Retinal pigment epithelial cell (primary cell): ENCODE data around the gene CELSR1.
A peak's percentile ranks its signal among the peaks of the same experiment; 100 is the strongest.

ENCODE experiments used
- DNase-seq: peaks from one replicate; pipeline ENCODE4 v3.0.0-alpha.2; 2010; ENCODE audit warnings: low read depth
- H3K4me3 ChIP-seq: 2 replicates; pipeline ENCODE4 v1.5.1; 2011; ENCODE audit warnings: mild to moderate bottlenecking, low read length, control low read depth, moderate library complexity
- CTCF ChIP-seq: conservative IDR thresholded peaks from 2 replicates; pipeline ENCODE4 v1.5.1; 2011; ENCODE audit warnings: low read depth, low read length, control low read depth, inconsistent platforms

CELSR1 gene

GRCh38 chr22:46532416-46532815, 5.0 kb downstream of the CELSR1 start:
- no peak for TF ChIP-seq CTCF
- H3K4me3 ChIP-seq: no peak overlapping the region
- DNase-seq: no peak

DNA sequence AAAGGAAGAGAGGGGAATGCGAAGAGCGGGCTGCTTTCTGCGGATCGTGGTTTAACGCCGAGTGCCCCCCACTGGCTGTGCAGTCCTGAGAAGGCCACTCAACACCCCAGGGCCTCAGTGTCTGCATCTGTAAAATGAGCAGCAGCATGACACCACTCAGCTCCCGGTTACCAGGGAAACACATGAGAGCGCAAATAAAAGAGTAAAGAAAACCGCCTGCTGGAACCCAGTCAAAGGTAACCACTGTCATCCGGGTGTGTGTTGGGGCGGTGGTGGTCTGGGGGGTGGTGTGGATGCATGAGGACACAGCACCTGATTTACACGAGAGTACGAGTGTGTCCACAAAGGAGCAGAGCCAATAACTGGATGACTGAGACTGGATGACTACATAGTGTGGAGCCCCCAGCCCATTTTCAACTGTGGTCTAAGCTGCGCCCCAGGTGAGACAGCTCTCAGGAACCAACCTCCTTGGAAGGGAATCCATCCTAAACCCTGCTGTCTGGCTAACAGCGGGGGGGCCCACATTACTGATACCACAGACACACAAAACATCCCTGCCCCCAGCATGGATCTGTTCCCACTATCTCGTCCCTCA, 5.7 kb downstream of the CELSR1 start:
- DNase-seq: no peak
- TF ChIP-seq CTCF: no peak
- H3K4me3 ChIP-seq: no peak overlapping the region

- no peak for TF ChIP-seq CTCF
- no peak overlapping the region for H3K4me3 ChIP-seq
- peak; percentile 93 for DNase-seq
Measured at GRCh38 chr22:46528121-46528610, 9.3 kb downstream of the CELSR1 start.

DNA sequence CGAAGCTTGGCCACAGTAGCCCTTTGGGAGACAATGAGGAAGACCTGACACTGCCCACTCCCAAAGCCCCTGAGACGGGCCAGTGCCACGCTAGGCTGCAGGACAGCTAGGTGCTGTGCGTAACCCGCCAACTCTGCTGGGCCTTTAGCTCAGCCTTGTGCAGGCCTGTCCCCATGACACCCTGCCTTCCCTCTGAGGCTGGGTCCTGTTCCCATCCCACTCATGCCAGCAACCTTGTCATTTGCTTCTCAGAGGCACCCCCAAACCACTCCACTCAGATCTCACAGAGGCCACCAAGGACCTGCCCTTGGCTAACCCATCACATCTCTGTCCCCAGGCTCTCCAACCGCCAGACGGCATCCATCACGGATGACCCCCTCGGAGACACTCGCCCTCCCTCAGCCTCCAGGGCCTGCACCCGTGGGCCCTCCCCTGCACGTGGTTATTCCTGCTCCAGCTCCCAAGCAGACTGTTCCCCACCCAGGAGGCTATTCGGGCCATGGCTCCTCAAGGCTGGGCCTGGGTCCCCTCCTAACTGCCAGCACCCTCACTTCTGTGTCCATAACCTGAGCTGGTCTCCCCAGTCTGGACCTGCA, 11.1 kb downstream of the CELSR1 start:
- no peak overlapping the region for H3K4me3 ChIP-seq
- DNase-seq: no peak
- TF ChIP-seq CTCF: no peak

DNA sequence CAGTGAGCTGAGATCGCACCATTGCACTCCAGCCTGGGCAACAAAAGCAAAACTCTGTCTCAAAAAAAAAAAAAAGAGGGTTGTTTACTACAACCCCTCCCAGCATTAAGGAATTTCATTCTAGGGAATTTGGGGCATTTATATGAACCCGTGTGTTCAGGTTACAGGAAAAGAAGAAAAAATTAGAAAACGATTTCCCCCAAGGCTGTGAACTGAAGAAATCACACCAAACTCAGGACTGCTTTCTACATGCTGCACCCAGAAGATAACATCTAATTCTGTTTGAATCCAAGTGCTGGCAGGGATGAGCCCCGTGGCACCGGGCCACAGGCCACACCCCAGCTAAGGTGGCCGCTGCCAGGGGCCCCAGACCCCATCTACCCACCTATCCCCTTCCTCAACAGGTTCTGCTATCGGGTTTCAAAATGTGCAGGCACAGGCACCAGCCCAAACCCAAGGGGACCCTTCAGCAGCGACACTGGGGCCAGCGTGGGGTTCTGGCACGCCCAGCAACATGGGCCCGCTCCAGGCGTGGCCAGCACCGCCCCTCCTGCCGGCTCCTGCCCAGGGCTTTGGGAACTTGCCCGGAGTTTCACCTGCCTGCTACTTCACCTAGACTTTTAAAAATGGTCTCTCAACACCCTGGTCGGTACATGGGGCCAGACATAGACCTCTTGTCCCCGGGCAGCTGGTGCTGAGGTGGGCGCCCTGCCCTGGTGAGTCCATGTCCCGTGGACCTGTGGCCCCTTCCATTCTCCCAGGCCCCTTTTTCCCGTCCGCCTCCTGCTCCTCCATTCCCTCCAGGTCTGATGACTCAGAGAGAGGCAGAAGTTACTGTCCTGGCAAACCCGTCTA, 11.8 kb downstream of the CELSR1 start:
- no peak for DNase-seq
- H3K4me3 ChIP-seq: no peak overlapping the region
- no peak for TF ChIP-seq CTCF

DNA sequence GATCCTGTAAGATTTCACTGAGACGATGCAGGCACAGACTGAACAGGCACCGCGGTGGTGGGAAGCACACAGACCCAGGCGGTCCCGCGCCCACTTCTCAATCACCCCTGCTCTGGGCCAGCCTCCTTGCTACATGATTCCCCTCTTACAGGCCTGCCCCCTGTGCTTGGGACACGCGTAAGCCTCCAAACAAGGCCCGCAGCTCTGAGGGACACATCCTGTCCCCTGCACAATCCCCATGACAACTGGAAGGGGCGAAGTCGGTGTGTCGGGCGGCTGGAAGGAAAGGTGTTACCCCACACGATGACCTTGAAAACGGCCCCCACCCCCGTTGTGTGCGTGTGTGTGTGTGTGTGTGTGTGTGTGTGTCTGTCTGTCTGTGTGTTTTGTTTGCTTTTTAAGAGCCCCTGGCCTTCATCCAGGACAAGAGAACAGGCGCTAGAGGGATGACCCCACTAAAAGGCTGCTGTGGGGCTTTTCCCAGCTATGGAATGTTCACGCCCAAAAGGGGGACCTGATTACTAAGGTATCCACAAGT, 13.1 kb downstream of the CELSR1 start:
- no peak overlapping the region for H3K4me3 ChIP-seq
- DNase-seq: no peak
- no peak for TF ChIP-seq CTCF

GRCh38 chr22:46522797-46523196, 14.6 kb downstream of the CELSR1 start:
- TF ChIP-seq CTCF: no peak
- H3K4me3 ChIP-seq: no peak overlapping the region
- no peak for DNase-seq
